ENCODE data around the gene PCDHB1. TPM values are rescaled to one million over a fixed set of nuclear protein-coding genes. Genes with fewer than 3 reads are reported as not detected.
"Not testable (repeated sequence)": the region's sequence is repeated elsewhere in the genome, so short reads cannot be mapped to it uniquely, and the experiment has no call there.

Gene PCDHB1
- total RNA-seq, 1 donor from 2014 or later, result not detected

DNA sequence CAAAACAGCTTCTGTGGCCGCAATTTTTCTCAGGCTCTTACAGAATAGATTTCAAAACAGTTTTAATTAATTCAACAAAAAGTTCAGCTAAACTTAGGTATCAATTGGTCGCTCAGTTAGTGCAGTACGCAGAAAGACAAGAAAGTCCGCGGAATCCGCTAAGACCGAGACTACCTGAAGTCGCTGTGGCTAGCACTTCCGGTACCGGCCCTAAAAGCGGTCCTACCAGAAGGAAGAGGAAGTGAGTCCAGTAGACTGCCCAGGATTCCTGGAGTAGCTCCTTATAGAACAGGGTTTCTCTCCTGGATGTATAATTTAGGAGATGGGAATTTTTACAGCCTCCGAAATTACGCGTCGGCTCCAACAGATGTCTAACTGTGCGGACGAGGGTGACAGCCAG lies 26.7 kb downstream of the PCDHB1 start:
- no peak for DNase-seq (ENCODE audit: low read depth in 2 of 2)

DNA sequence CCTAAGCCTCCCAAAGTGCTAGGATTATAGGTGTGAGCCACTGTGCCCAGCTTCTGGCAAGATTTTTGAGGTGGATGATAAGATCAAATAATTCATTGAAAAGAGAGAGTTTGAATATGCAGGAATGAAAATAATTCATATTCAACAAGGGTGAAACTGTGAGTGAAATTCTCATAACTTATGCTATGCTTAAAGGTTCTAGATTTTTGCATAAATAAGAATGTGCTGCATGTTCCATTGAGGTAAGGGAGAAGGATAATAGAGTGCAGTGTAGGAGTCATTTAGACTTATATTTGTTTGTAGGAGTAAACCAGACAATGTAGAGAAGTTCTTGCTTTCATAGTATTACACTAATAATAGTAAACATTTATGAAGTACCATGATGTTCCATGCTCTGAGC lies 31.1 kb downstream of the PCDHB1 start:
- no peak for DNase-seq (ENCODE audit: low read depth in 2 of 2)

DNA sequence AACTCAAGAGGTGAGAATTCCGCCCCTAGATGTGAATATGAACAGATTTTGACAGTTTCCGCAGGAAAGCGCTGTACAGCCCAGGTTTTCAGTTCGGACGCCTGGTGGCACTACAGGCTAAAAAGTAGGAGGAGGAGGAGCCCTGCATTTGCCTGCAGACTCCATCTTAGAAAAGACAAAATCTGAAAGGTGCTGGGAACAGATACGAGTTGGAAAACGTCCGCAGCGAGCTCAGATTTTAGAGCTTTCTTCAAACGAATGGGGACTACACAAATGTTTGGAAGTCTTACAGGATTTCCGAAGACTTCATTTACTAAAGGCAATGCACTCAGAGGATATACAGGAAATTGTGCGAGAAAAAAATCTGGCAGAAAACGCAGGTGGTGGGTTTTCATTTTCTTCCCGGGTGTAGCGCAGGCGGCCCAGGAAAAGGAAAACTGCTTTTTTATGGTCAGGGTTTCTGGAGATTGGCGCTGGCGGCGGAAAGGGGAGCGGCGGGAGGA lies 33.4 kb downstream of the PCDHB1 start:
- DNase-seq (ENCODE audit: low read depth in 2 of 2), result peak; percentile 45 to 60

DNA sequence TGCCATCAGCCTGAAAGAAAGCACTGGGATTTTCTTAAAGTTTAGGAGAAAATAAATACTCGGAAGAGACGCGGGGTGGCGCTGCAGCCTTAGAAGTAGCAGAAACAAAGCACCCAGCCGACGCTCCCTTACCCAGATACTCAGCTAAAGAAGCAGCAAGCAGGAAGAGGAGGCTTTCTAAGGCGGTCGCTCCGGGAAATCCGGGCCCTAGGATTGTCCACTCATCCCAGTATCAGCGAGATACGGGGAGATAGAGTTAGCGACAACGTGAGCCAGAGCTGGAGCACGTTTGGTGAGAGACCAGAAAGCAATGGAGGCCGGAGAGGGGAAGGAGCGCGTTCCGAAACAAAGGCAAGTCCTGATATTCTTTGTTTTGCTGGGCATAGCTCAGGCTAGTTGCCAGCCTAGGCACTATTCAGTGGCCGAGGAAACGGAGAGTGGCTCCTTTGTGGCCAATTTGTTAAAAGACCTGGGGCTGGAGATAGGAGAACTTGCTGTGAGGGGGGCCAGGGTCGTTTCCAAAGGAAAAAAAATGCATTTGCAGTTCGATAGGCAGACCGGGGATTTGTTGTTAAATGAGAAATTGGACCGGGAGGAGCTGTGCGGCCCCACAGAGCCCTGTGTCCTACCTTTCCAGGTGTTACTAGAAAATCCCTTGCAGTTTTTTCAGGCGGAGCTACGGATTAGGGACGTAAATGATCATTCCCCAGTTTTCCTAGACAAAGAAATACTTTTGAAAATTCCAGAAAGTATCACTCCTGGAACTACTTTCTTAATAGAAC lies 43.5 kb downstream of the PCDHB1 start, which contains the start of gene PCDHB2:
TSS of gene PCDHB2 (plus strand) at position 135 of the 782 bp plus-strand sequence. CDS start at position 311, 176 bp downstream.
- peak; percentile 32 for DNase-seq (ENCODE audit: low read depth in 2 of 2)

DNA sequence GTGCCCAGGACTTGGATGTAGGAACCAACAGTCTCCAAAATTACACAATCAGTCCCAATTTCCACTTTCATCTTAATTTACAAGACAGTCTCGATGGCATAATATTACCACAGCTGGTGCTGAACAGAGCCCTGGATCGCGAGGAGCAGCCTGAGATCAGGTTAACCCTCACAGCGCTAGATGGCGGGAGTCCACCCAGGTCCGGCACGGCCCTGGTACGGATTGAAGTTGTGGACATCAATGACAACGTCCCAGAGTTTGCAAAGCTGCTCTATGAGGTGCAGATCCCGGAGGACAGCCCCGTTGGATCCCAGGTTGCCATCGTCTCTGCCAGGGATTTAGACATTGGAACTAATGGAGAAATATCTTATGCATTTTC lies 44.1 kb downstream of the PCDHB1 start:
- DNase-seq (ENCODE audit: low read depth in 2 of 2), result no peak

DNA sequence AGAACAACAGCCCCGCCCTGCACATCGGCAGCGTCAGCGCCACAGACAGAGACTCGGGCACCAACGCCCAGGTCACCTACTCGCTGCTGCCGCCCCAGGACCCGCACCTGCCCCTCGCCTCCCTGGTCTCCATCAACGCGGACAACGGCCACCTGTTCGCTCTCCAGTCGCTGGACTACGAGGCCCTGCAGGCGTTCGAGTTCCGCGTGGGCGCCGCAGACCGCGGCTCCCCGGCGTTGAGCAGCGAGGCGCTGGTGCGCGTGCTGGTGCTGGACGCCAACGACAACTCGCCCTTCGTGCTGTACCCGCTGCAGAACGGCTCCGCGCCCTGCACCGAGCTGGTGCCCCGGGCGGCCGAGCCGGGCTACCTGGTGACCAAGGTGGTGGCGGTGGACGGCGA lies 45.0 kb downstream of the PCDHB1 start:
- not testable (repeated sequence) for DNase-seq (ENCODE audit: low read depth in 2 of 2)

DNA sequence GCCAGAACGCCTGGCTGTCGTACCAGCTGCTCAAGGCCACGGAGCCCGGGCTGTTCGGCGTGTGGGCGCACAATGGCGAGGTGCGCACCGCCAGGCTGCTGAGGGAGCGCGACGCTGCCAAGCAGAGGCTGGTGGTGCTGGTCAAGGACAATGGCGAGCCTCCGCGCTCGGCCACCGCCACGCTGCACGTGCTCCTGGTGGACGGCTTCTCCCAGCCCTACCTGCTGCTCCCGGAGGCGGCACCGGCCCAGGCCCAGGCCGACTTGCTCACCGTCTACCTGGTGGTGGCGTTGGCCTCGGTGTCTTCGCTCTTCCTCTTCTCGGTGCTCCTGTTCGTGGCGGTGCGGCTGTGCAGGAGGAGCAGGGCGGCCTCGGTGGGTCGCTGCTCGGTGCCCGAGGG lies 45.4 kb downstream of the PCDHB1 start:
- DNase-seq (ENCODE audit: low read depth in 2 of 2), result not testable (repeated sequence)

DNA sequence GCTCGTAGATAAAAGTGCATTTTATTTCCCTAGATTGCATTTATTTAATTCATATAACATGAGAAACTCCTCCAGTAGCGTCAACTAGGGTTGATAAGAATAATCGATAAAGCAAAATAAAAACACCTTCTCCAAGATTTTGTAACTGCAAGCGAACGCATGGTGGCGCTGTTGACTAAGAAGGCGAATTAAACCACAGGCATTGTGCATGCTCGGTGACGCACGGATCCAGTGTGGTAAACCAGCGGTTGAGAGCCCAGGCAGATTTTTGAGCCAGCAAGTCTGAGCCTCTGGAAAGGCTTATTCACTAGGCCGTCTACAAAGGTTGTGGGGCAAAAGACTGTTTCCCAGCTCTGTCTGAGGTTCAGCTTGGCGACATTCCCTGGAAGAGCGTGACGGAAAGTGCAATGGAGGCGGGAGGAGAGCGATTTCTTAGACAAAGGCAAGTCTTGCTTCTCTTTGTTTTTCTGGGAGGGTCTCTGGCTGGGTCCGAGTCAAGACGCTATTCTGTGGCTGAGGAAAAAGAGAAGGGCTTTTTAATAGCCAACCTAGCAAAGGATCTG lies 49.1 kb downstream of the PCDHB1 start, which contains the start of gene PCDHB3:
TSS of gene PCDHB3 (plus strand) at position 231 of the 563 bp plus-strand sequence. CDS start at position 408, 177 bp downstream.
- peak; percentile 17 to 35 for DNase-seq (ENCODE audit: low read depth in 2 of 2)

DNA sequence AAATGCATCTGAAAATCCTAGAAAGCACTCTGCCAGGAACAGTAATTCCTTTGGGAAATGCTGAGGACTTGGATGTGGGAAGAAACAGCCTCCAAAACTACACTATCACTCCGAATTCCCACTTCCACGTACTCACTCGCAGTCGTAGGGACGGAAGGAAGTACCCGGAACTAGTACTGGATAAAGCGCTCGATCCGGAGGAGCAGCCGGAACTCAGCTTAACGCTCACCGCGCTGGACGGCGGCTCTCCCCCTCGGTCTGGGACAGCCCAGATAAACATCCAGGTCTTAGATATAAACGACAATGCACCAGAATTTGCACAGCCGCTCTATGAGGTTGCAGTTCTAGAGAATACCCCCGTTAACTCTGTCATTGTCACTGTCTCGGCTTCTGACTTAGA lies 49.9 kb downstream of the PCDHB1 start:
- DNase-seq (ENCODE audit: low read depth in 2 of 2), result no peak

DNA sequence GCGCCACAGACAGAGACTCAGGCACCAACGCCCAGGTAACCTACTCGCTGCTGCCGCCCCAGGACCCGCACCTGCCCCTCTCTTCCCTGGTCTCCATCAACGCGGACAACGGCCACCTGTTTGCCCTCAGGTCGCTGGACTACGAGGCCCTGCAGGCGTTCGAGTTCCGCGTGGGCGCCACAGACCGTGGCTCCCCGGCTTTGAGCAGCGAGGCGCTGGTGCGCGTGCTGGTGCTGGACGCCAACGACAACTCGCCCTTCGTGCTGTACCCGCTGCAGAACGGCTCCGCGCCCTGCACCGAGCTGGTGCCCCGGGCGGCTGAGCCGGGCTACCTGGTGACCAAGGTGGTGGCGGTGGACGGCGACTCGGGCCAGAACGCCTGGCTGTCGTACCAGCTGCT lies 50.9 kb downstream of the PCDHB1 start:
- DNase-seq (ENCODE audit: low read depth in 2 of 2), result not testable (repeated sequence)

DNA sequence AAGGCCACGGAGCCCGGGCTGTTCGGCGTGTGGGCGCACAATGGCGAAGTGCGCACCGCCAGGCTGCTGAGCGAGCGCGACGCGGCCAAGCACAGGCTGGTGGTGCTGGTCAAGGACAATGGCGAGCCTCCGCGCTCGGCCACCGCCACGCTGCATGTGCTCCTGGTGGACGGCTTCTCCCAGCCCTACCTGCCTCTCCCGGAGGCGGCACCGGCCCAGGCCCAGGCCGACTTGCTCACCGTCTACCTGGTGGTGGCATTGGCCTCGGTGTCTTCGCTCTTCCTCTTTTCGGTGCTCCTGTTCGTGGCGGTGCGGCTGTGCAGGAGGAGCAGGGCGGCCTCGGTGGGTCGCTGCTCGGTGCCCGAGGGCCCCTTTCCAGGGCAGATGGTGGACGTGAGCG lies 51.3 kb downstream of the PCDHB1 start:
- DNase-seq (ENCODE audit: low read depth in 2 of 2), result not testable (repeated sequence)

DNA sequence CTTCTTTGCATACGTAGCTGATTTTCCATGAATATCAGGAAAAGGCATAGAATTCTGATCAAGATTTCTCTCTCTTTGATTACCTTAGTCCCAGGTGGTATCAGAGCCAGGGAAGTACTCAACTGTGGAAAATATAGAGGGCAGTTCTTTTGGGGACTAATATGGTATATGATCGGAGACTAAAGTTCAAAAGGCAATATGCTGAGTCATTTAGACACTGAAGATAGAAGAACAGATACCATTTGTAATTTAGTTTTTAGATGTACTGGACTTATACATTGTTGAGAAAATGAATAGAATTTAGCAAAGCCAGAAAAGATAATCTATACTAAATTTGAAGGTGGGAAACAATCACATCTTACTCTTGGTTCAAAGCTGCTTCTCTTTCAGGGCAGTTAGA lies 54.2 kb downstream of the PCDHB1 start:
- no peak for DNase-seq (ENCODE audit: low read depth in 2 of 2)

Other genes starting within 250 kb of the PCDHB1 start
- under 0.01 TPM in 2 replicates for gene PCDHA4, start 244.3 kb upstream of the PCDHB1 start, total RNA-seq
- under 0.01 TPM in 2 replicates for gene PCDHA5, start 229.8 kb upstream of the PCDHB1 start, total RNA-seq
- 0.20 and 0.22 TPM in 2 replicates for gene PCDHA6, start 223.4 kb upstream of the PCDHB1 start, total RNA-seq
- 0.20 and 0.22 TPM in 2 replicates for gene PCDHA7, start 217.1 kb upstream of the PCDHB1 start, total RNA-seq
- gene PCDHA8, start 210.2 kb upstream of the PCDHB1 start, total RNA-seq, result under 0.01 TPM in 1 of 2 replicates, not detected in the other
- gene PCDHA9, start 203.0 kb upstream of the PCDHB1 start, total RNA-seq, result under 0.01 TPM in 2 replicates
- gene PCDHA10, start 195.5 kb upstream of the PCDHB1 start, total RNA-seq, result under 0.01 TPM in 2 replicates
- gene PCDHA11, start 182.4 kb upstream of the PCDHB1 start, total RNA-seq, result under 0.01 and 0.20 TPM in 2 replicates
- under 0.01 TPM in 1 of 2 replicates, not detected in the other for gene PCDHA12, start 176.1 kb upstream of the PCDHB1 start, total RNA-seq
- gene PCDHA13, start 169.2 kb upstream of the PCDHB1 start, total RNA-seq, result under 0.01 TPM in 1 of 2 replicates, not detected in the other
- under 0.01 TPM in 2 replicates for gene PCDHAC1, start 125.1 kb upstream of the PCDHB1 start, total RNA-seq
- 0.20 and 0.22 TPM in 2 replicates for gene PCDHAC2, start 84.9 kb upstream of the PCDHB1 start, total RNA-seq
- 1.3 and 2.2 TPM in 2 replicates for gene PCDHB2, start 43.2 kb downstream of the PCDHB1 start, total RNA-seq
- gene PCDHB3, start 49.1 kb downstream of the PCDHB1 start, total RNA-seq, result 0.22 and 0.60 TPM in 2 replicates
- 0.20 and 0.22 TPM in 2 replicates for gene PCDHB4, start 70.4 kb downstream of the PCDHB1 start, total RNA-seq
- 0.87 and 1.8 TPM in 2 replicates for gene PCDHB5, start 83.8 kb downstream of the PCDHB1 start, total RNA-seq
- under 0.01 and 0.20 TPM in 2 replicates for gene PCDHB6, start 98.7 kb downstream of the PCDHB1 start, total RNA-seq
- gene PCDHB7, start 121.3 kb downstream of the PCDHB1 start, total RNA-seq, result 0.44 and 2.4 TPM in 2 replicates
- gene PCDHB8, start 126.4 kb downstream of the PCDHB1 start, total RNA-seq, result 0.40 and 0.44 TPM in 2 replicates
- gene PCDHB16, start 131.0 kb downstream of the PCDHB1 start, total RNA-seq, result 0.22 and 0.99 TPM in 2 replicates
- 0.22 and 0.40 TPM in 2 replicates for gene PCDHB9, start 135.8 kb downstream of the PCDHB1 start, total RNA-seq
- gene PCDHB10, start 141.0 kb downstream of the PCDHB1 start, total RNA-seq, result 0.44 and 1.8 TPM in 2 replicates
- 0.44 and 1.8 TPM in 2 replicates for gene PCDHB11, start 148.3 kb downstream of the PCDHB1 start, total RNA-seq
- gene PCDHB12, start 157.3 kb downstream of the PCDHB1 start, total RNA-seq, result 0.44 and 1.4 TPM in 2 replicates
- gene PCDHB13, start 162.5 kb downstream of the PCDHB1 start, total RNA-seq, result 0.87 and 2.6 TPM in 2 replicates
- 1.1 and 1.4 TPM in 2 replicates for gene PCDHB14, start 172.0 kb downstream of the PCDHB1 start, total RNA-seq
- 0.44 and 1.4 TPM in 2 replicates for gene PCDHB15, start 194.0 kb downstream of the PCDHB1 start, total RNA-seq

All from lung microvascular endothelial cell (primary cell).